ENCODE measurements around the gene TSPAN3. TPM values are rescaled to one million over a fixed set of nuclear protein-coding genes. Genes with fewer than 3 reads are reported as not detected.

The TSPAN3 gene
- total RNA-seq, 6 donors from 2014 or later, result 97.4 to 742 (median 396) TPM

DNA sequence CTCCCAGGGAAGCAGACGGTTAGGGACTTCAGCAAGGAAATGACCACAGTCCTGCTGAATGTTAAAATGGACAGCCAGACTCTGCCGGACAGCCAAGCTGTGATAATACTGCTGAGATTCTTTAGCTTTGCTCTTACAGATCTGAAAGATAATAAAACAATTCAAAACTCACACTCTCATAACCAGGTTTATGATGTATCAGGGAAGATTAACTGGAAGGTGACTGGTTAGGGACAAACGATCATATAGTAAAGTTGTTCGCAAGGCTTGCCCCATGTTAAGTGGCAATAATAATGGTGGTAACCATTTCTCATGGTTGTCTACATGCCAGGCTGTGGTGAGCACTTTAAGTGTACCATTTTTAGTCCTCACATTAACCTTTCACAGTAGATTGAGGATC is 44.3 kb upstream of the TSPAN3 start:
- TF ChIP-seq POLR2AphosphoS5 (IDR thresholded peaks at IDR 0.05) (no peak), EP300 (IDR thresholded peaks at IDR 0.05) (no peak), CTCF (IDR thresholded peaks at IDR 0.05) (no peak), POLR2A (IDR thresholded peaks at IDR 0.05) (no peak)
- WGBS, 2 donors, result 87 to 97% methylated on average over 4 of the region's 4 CpGs
- Histone ChIP-seq H3K9me3 (no peaks in the 10 kb centered on the region), H3K4me1 (peaks cover 0 to 8% (median 5%) of the 10 kb centered on the region in 4 donors), H3K27me3 (no peaks in the 10 kb centered on the region), H3K27ac (no peak overlapping the region), H3K36me3 (peaks cover 0 to 27% (median 17%) of the 10 kb centered on the region in 4 donors), H3K4me3 (no peak overlapping the region)
- no peak for DNase-seq
- no peak for ATAC-seq (ENCODE audit: low FRiP score in 2 of 2)

GRCh38 chr15:77112838-77113504 is 42.1 kb upstream of the TSPAN3 start:
- peaks cover 0 to 2% (median under 1%) of the 10 kb centered on the region in 4 donors for H3K4me1 ChIP-seq
- ATAC-seq (ENCODE audit: low FRiP score in 2 of 2), result no peak
- WGBS, 2 donors, result 85 to 87% methylated on average over 2 of the region's 2 CpGs

GRCh38 chr15:77111789-77112188 is 40.9 kb upstream of the TSPAN3 start:
- Histone ChIP-seq H3K27me3 (no peaks in the 10 kb centered on the region), H3K9me3 (no peaks in the 10 kb centered on the region), H3K4me1 (peaks cover 0 to 9% (median 2%) of the 10 kb centered on the region in 4 donors), H3K36me3 (peaks cover 0 to 27% (median 17%) of the 10 kb centered on the region in 4 donors), H3K4me3 (no peak overlapping the region), H3K27ac (no peak overlapping the region)
- 97 to 99% methylated on average over 3 of the region's 3 CpGs for WGBS, 2 donors
- DNase-seq (no peak), ATAC-seq (ENCODE audit: low FRiP score in 2 of 2) (no peak)
- no peak for TF ChIP-seq CTCF (IDR thresholded peaks at IDR 0.05)
- no peak for TF ChIP-seq EP300 (IDR thresholded peaks at IDR 0.05)
- TF ChIP-seq POLR2A (IDR thresholded peaks at IDR 0.05), result no peak
- TF ChIP-seq POLR2AphosphoS5 (IDR thresholded peaks at IDR 0.05), result no peak

More at GRCh38 chr15:77112838-77113504, 42.1 kb upstream of the TSPAN3 start:
- Histone ChIP-seq H3K36me3 (peaks cover 0 to 27% (median 17%) of the 10 kb centered on the region in 4 donors), H3K9me3 (no peaks in the 10 kb centered on the region), H3K27ac (no peak overlapping the region), H3K27me3 (no peaks in the 10 kb centered on the region), H3K4me3 (no peak overlapping the region)
- no peak for DNase-seq
- TF ChIP-seq POLR2A (IDR thresholded peaks at IDR 0.05) (no peak), POLR2AphosphoS5 (IDR thresholded peaks at IDR 0.05) (no peak), EP300 (IDR thresholded peaks at IDR 0.05) (no peak), CTCF (IDR thresholded peaks at IDR 0.05) (no peak)

DNA sequence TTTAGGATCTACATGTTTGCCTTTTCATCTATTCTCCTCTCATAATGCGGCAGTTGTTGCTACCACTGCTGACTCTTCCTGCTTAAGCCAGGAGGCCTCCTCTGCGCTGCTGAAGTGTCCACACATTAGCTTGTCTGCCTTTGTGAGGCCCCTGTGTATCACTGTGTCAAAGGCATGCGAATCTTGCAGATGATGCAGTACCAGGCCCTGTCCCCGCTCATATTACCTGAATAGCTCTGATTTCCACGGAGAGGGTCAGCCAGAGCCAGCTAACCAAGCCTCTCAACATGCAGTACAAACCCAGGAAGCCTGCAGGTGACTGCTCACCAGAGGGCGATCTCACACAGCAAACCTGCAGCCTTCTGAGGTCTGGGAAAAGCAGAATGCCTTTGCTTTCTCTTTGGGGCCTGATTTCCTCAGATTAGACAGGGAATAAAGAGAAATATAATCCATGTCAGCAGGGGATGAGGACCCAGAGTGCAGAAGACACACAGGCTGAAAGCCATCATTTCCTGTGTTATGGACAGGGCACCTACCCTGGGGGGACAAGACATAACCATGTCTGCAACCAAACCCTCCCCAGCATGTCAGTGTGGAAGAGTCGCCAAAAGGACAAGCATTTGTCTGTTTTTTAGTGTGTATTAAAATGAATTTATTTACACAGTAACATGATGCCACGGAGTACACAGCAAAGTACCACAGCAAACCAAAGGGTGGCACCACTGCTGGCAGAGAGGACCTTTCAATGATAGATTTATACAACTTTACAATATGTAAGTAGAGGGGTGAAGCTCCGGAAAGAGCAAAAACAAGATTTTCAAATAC is 36.8 kb upstream of the TSPAN3 start:
- Histone ChIP-seq H3K27me3 (no peaks in the 10 kb centered on the region), H3K4me1 (peaks cover 9 to 22% (median 12%) of the 10 kb centered on the region in 4 donors), H3K4me3 (no peak overlapping the region), H3K9me3 (no peaks in the 10 kb centered on the region), H3K36me3 (peaks cover 0 to 7% (median 0%) of the 10 kb centered on the region in 4 donors), H3K27ac (peak overlapping the region in 2 of 4 donors; percentile 15 to 57)
- TF ChIP-seq CTCF (IDR thresholded peaks at IDR 0.05), result peak in 5 of 6 experiments; percentile 26 to 57 (median 38)
- TF ChIP-seq POLR2AphosphoS5 (IDR thresholded peaks at IDR 0.05), result no peak
- DNase-seq, result peak in 1 of 2 donors; percentile 49
- 62 to 66% methylated on average over 9 of the region's 9 CpGs for WGBS, 2 donors
- peak; percentile 44 to 54 for ATAC-seq (ENCODE audit: low FRiP score in 2 of 2)
